Endothelial cell of umbilical vein (primary cell): ENCODE results near the gene VAPB. TPM values are rescaled to one million over a fixed set of nuclear protein-coding genes. Genes with fewer than 3 reads are reported as not detected.

ENCODE experiments used
- BruUV-seq: library from RNA; stranded (reverse); fragments of 400-500 nt; replicated peaks from 2 replicates; lab custom pipeline; 2021; lab: Mats Ljungman, UMichigan
- CTCF ChIA-PET: fragments of 300-600, 350-600 bp; sonication (Branson Sonifier 250); formaldehyde crosslinking; loops from one replicate; lab custom pipeline; 2021; ENCODE audit warnings: antibody characterized with exemption, inconsistent platforms; lab: Charles Lee
- POLR2A ChIA-PET: fragments of 300-600, 350-600 bp; sonication (Branson Sonifier 250); formaldehyde crosslinking; loops from one replicate; lab custom pipeline; 2021; ENCODE audit warnings: antibody characterized with exemption, inconsistent platforms; lab: Charles Lee
- DNase-seq: peaks from one replicate; pipeline ENCODE4 v3.0.0-alpha.2; 2011; ENCODE audit warnings: low read depth, low spot score
- FAIRE-seq: peaks from 2 replicates; lab custom pipeline; 2011; peaks lifted over from hg19 to GRCh38; lab: Jason Lieb, UNC
- H2AFZ ChIP-seq: 2 replicates; pipeline ENCODE4 v1.6.0; 2012; ENCODE audit warnings: low read depth, low read length, control low read depth, inconsistent platforms
- H3K27ac ChIP-seq: 2 replicates; pipeline ENCODE4 v1.5.1; 2011; ENCODE audit warnings: low read depth, mild to moderate bottlenecking, control low read depth, low read length, moderate library complexity; ENCODE audit not compliant: insufficient read depth
- H3K27me3 ChIP-seq, 2 experiments: 2 replicates each; pipeline versions ENCODE4 v1.6.0 to v1.6.1; 2011; ENCODE audit warnings: low read length in 2 of 2, mixed read lengths in 1 of 2; ENCODE audit not compliant: control insufficient read depth in 2 of 2, insufficient read depth in 2 of 2
- H3K36me3 ChIP-seq, 2 experiments: 2 replicates in 1 of 2; 3 replicates in 1 of 2; pipeline ENCODE4 v1.5.1; 2011; ENCODE audit warnings: low read length in 2 of 2, mild to moderate bottlenecking in 1 of 2, moderate library complexity in 1 of 2; ENCODE audit not compliant: control insufficient read depth in 2 of 2, insufficient read depth in 2 of 2; ENCODE audit errors: extremely low read depth in 1 of 2
- H3K4me1 ChIP-seq: 3 replicates; pipeline ENCODE4 v1.5.1; 2011; ENCODE audit warnings: mild to moderate bottlenecking, low read length; ENCODE audit not compliant: control insufficient read depth, insufficient read depth; ENCODE audit errors: extremely low read depth
- H3K4me2 ChIP-seq: 2 replicates; pipeline ENCODE4 v1.6.1; 2011; ENCODE audit warnings: low read length, control low read depth, mixed read lengths; ENCODE audit not compliant: insufficient read depth
- H3K4me3 ChIP-seq, 3 experiments: fragments of 200-600 bp in 1 of 3; sonication (generic), shearing (Covaris generic) in 1 of 3; replicated peaks in 1 of 3; 2 replicates each; pipeline ENCODE4 v1.5.1; 2011 to 2016; ENCODE audit warnings: control low read depth in 3 of 3, low read length in 3 of 3, mild to moderate bottlenecking in 2 of 3, inconsistent platforms in 1 of 3, low read depth in 1 of 3, moderate library complexity in 1 of 3; ENCODE audit not compliant: insufficient read depth in 1 of 3
- H3K79me2 ChIP-seq: 2 replicates; pipeline ENCODE4 v1.6.0; 2012; ENCODE audit warnings: low read length, inconsistent platforms; ENCODE audit not compliant: control insufficient read depth, insufficient read depth
- H3K9ac ChIP-seq: replicated peaks from 2 replicates; pipeline ENCODE3; 2011; ENCODE audit warnings: low read length, control low read depth; ENCODE audit not compliant: insufficient read depth; ENCODE audit errors: extremely low read depth
- H3K9me1 ChIP-seq: replicated peaks from 3 replicates; pipeline ENCODE4 v1.6.0; 2011; ENCODE audit warnings: mild to moderate bottlenecking, low read length; ENCODE audit not compliant: control insufficient read depth, insufficient read depth; ENCODE audit errors: extremely low read depth
- H3K9me3 ChIP-seq: replicated peaks from 2 replicates; pipeline ENCODE4 v1.5.1; 2012; ENCODE audit warnings: low read length, inconsistent platforms; ENCODE audit not compliant: control insufficient read depth, insufficient read depth
- H4K20me1 ChIP-seq: replicated peaks from 2 replicates; pipeline ENCODE3; 2011; ENCODE audit warnings: mild to moderate bottlenecking, low read length; ENCODE audit not compliant: control insufficient read depth, insufficient read depth; ENCODE audit errors: extremely low read depth
- EZH2 ChIP-seq: IDR thresholded peaks from 2 replicates; pipeline ENCODE4 v1.6.1; 2012; ENCODE audit warnings: borderline replicate concordance, low read depth, mild to moderate bottlenecking, moderate library complexity, low read length, inconsistent platforms; ENCODE audit not compliant: severe bottlenecking
- FOS ChIP-seq: IDR thresholded peaks from 2 replicates; pipeline ENCODE4 v1.6.1; 2011; ENCODE audit warnings: mild to moderate bottlenecking, low read length, moderate library complexity, borderline replicate concordance; ENCODE audit not compliant: insufficient read depth
- GATA2 ChIP-seq: IDR thresholded peaks from 2 replicates; pipeline ENCODE4 v1.7.0; 2011; ENCODE audit warnings: low read depth, mild to moderate bottlenecking, moderate library complexity, mixed read lengths, low read length; ENCODE audit not compliant: insufficient read length, insufficient read depth
- JUN ChIP-seq: IDR thresholded peaks from 2 replicates; pipeline ENCODE4 v1.6.1; 2011; ENCODE audit warnings: borderline replicate concordance, low read depth; ENCODE audit not compliant: insufficient read length, insufficient read depth
- MYC ChIP-seq: IDR thresholded peaks from one replicate; pipeline ENCODE4 v1.6.1; 2011; ENCODE audit warnings: mild to moderate bottlenecking, low read depth, low read length
- POLR2A ChIP-seq: IDR thresholded peaks from 2 replicates; pipeline ENCODE4 v1.6.1; 2012; ENCODE audit warnings: low read depth, mild to moderate bottlenecking, control low read depth, low read length
- POLR2AphosphoS5 ChIP-seq: IDR thresholded peaks from 2 replicates; pipeline ENCODE4 v1.6.1; 2012; ENCODE audit warnings: low read depth, mild to moderate bottlenecking, control low read depth, low read length, moderate library complexity; ENCODE audit not compliant: insufficient read depth
- dilution Hi-C: fragments of 300-500 bp; cut with MboI; formaldehyde crosslinking; loops from one replicate; pipeline ENCODE4 v1.15.0; 2019; ENCODE audit warnings: low sequenced_read_pairs; ENCODE audit not compliant: extremely low pct_ligation_motif_present
- intact Hi-C: fragments of 100-400 bp; cut with micrococcal nuclease; formaldehyde crosslinking; loops from one replicate; pipeline ENCODE4 v1.10.0; 2022
- polyA plus RNA-seq, 4 experiments: library from polyadenylated mRNA; depleted of rRNA in 3 of 4; stranded (reverse) in 3 of 4; unstranded in 1 of 4; fragments of >200 nt; gene quantifications; 2 replicates each; pipeline versions ENCODE4 v1.2.1 to v1.2.3, GENCODE V29; 2011 to 2012; ENCODE audit warnings: missing spikeins in 1 of 4
- total RNA-seq: library from RNA; stranded (reverse); gene quantifications from 2 replicates; pipeline ENCODE4 v1.2.3, GENCODE V29; 2021
- TF ChIP-seq, protein P1 (sequence below), 2 donors: IDR thresholded peaks; 1 replicate in 1 of 2; 2 replicates in 1 of 2; pipeline ENCODE4 v1.5.1; 2011; ENCODE audit warnings: low read length in 2 of 2, mild to moderate bottlenecking in 2 of 2, moderate library complexity in 2 of 2, control low read depth in 1 of 2, inconsistent platforms in 1 of 2, low read depth in 1 of 2; ENCODE audit not compliant: insufficient read depth in 1 of 2; ENCODE audit errors: extremely low read depth in 1 of 2
- TF ChIP-seq, protein P2 (sequence below): IDR thresholded peaks from 2 replicates; pipeline ENCODE4 v1.6.1; 2011; ENCODE audit not compliant: insufficient read depth, insufficient read length

The VAPB gene
- total and polyA plus RNA-seq, 2 donors (not counting 3 experiments of a cell fraction or from before 2014, with no cell fraction given) = 17.9 to 48.9 TPM

DNA sequence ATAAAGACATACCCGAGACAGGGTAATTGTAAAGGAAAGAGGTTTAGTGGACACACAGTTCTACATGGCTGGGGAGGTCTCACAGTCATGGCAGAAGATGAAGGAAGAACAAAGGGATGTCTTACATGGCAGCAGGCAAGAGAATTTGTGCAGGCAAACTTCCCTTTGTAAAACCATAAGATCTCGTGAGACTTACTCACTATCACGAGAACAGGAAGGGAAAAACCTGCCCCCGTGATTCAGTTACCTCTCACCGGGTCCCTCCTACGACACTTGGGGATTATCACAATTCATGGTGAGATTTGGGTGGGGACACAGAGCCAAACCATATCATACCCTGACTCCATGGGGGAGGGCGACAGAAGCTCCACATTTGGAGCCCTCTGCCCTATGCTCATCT, 7.4 kb upstream of the VAPB start:
- no peak overlapping the region for H3K27ac ChIP-seq
- no peaks in the 10 kb centered on the region for H4K20me1 ChIP-seq
- H3K79me2 ChIP-seq = no peaks in the 10 kb centered on the region
- dilution Hi-C loops (no loop called here), intact Hi-C loops (no loop called here)
- no peak for FAIRE-seq
- H3K9ac ChIP-seq = no peak overlapping the region
- no peaks in the 10 kb centered on the region for H3K27me3 ChIP-seq
- BruUV-seq = no TSS peak
- no peaks in the 10 kb centered on the region for H3K4me1 ChIP-seq
- H3K9me1 ChIP-seq = no peaks in the 10 kb centered on the region
- H3K36me3 ChIP-seq = no peaks in the 10 kb centered on the region
- H2AFZ ChIP-seq = no peak overlapping the region
- no peaks in the 10 kb centered on the region for H3K9me3 ChIP-seq
- ChIA-PET POLR2A (interaction anchor here (0.6 kb wide), 1 partner anchor 22 kb away, joined by 3 read pairs; no protein-coding TSS in a partner anchor), CTCF (no interaction called here)
- TF ChIP-seq EZH2 (no peak), FOS (no peak), POLR2AphosphoS5 (no peak), POLR2A (no peak), GATA2 (no peak)
- TF ChIP-seq, protein P1, sequence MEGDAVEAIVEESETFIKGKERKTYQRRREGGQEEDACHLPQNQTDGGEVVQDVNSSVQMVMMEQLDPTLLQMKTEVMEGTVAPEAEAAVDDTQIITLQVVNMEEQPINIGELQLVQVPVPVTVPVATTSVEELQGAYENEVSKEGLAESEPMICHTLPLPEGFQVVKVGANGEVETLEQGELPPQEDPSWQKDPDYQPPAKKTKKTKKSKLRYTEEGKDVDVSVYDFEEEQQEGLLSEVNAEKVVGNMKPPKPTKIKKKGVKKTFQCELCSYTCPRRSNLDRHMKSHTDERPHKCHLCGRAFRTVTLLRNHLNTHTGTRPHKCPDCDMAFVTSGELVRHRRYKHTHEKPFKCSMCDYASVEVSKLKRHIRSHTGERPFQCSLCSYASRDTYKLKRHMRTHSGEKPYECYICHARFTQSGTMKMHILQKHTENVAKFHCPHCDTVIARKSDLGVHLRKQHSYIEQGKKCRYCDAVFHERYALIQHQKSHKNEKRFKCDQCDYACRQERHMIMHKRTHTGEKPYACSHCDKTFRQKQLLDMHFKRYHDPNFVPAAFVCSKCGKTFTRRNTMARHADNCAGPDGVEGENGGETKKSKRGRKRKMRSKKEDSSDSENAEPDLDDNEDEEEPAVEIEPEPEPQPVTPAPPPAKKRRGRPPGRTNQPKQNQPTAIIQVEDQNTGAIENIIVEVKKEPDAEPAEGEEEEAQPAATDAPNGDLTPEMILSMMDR (IDR thresholded peaks at IDR 0.05; ENCODE audit: extremely low read depth in 1 of 2, insufficient read depth in 1 of 2, low read depth in 1 of 2, low read length in 2 of 2) = no peak
- no peak overlapping the region for H3K4me3 ChIP-seq
- no peak overlapping the region for H3K4me2 ChIP-seq
- DNase-seq = no peak

DNA sequence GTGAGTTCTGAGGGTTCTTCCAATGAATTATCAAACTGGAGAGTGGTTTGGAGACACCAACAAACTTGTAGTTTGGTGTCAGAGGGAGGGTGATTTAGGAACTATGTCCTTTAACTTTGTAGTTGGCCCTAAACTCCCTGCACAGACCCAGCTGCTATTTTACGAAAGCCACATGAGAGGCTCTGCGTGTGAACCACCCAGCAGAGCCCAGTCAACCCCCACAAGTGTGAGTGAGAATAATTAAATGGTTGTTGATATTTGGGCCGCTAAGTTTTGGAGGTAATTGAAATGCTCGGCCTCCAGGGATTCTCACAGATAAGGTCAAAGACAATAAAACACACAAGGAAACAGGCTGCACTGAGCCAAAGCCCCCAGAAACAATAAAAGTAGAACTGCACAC, 6.9 kb upstream of the VAPB start:
- H3K4me1 ChIP-seq = no peaks in the 10 kb centered on the region
- DNase-seq (no peak), FAIRE-seq (no peak)
- POLR2A ChIA-PET = no interaction called here
- BruUV-seq = no TSS peak
- H3K4me2 ChIP-seq = no peak overlapping the region
- no peaks in the 10 kb centered on the region for H3K9me1 ChIP-seq
- H4K20me1 ChIP-seq = no peaks in the 10 kb centered on the region
- dilution Hi-C loops (no loop called here), intact Hi-C loops (no loop called here)
- TF ChIP-seq MYC (no peak), GATA2 (no peak), FOS (no peak), EZH2 (no peak), POLR2A (no peak), POLR2AphosphoS5 (no peak), JUN (no peak)
- TF ChIP-seq, protein P2, sequence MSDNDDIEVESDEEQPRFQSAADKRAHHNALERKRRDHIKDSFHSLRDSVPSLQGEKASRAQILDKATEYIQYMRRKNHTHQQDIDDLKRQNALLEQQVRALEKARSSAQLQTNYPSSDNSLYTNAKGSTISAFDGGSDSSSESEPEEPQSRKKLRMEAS = no peak
- TF ChIP-seq, protein P1 (IDR thresholded peaks at IDR 0.05; ENCODE audit: extremely low read depth in 1 of 2, insufficient read depth in 1 of 2, low read depth in 1 of 2, low read length in 2 of 2) = no peak
- CTCF ChIA-PET = no interaction called here
- no peak overlapping the region for H3K9ac ChIP-seq
- H3K4me3 ChIP-seq = no peak overlapping the region
- no peak overlapping the region for H2AFZ ChIP-seq
- no peak overlapping the region for H3K27ac ChIP-seq
- no peaks in the 10 kb centered on the region for H3K27me3 ChIP-seq
- no peaks in the 10 kb centered on the region for H3K36me3 ChIP-seq
- no peaks in the 10 kb centered on the region for H3K79me2 ChIP-seq
- no peaks in the 10 kb centered on the region for H3K9me3 ChIP-seq
